Measurements from ENCODE around the gene SSBP2. TPM values are rescaled to one million over a fixed set of nuclear protein-coding genes. Genes with fewer than 3 reads are reported as not detected.

The SSBP2 gene
- total RNA-seq, 4 donors from 2014 or later: 10.9 to 22.3 (median 14.9) TPM

DNA sequence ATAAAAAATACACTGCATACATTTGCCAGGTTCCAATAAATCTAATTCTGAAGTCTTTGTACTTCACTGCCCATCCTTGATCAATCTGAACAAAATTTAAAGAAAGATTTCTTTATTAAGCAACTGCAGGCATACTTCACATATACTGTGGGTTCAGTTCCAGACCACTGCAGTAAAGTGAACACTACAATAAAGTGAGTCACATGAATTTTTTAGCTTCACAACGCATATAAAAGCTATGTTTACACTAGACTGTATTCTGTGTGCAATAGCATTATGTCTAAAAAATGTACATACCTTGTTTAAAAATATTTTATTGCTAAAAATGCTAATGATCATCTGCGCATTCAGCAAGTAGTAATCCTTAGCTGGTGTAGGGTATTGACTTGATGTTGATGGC lies 52.1 kb downstream of the SSBP2 start:
- TF ChIP-seq, protein P1, sequence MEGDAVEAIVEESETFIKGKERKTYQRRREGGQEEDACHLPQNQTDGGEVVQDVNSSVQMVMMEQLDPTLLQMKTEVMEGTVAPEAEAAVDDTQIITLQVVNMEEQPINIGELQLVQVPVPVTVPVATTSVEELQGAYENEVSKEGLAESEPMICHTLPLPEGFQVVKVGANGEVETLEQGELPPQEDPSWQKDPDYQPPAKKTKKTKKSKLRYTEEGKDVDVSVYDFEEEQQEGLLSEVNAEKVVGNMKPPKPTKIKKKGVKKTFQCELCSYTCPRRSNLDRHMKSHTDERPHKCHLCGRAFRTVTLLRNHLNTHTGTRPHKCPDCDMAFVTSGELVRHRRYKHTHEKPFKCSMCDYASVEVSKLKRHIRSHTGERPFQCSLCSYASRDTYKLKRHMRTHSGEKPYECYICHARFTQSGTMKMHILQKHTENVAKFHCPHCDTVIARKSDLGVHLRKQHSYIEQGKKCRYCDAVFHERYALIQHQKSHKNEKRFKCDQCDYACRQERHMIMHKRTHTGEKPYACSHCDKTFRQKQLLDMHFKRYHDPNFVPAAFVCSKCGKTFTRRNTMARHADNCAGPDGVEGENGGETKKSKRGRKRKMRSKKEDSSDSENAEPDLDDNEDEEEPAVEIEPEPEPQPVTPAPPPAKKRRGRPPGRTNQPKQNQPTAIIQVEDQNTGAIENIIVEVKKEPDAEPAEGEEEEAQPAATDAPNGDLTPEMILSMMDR (IDR thresholded peaks at IDR 0.05): no peak
- no peak for TF ChIP-seq POLR2A (IDR thresholded peaks at IDR 0.05)
- Histone ChIP-seq H3K27me3 (no peaks in the 10 kb centered on the region), H3K9me3 (no peaks in the 10 kb centered on the region), H3K4me3 (no peak overlapping the region), H3K36me3 (no peaks in the 10 kb centered on the region), H3K4me1 (no peaks in the 10 kb centered on the region), H3K27ac (no peak overlapping the region)
- DNase-seq: no peak

DNA sequence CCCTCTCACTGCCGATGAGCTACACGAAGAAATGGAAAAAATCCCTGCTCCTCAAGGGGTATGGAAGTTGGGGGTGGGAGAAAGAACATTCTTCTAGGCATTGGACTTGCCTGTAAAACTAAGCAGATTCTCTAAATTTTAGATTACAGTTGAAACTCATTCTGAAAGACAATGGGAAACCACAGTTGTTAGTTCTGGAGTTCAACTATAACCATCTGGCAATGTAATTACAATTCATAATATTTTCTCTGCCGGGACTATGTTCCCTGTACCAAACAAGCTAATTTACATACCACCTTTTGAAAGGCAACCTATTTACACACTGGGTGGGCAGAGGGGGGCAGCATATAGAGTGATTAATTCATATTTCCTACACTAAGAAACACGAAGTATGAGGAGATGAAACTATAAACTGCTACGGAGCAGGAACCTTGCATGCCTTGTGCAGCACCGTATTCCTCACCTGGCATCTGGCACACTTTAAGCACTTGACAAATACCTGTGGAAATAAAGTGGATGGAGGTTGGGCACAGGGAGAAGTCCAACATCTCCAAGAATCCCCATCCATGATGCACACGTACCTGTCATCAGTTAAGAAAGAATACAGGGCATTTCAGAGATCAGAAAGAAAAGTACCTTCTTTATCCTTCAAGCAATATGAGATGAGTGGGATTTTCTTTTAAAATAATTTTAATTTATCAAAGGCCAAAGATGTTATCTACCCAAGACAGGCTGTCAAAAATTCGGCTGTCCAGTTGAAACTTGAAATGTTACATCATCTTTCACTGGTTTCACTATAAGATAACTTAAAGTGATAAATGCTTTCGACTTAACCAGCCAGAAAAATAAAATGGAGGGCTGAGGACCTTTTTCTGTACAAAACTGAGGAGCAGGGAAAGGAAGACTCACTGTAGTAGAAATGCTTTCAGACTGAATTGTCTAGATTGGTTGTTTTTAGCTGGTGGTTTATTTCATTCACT lies 54.2 kb downstream of the SSBP2 start:
- Histone ChIP-seq H3K4me3 (no peak overlapping the region), H3K27me3 (no peaks in the 10 kb centered on the region), H3K4me1 (no peaks in the 10 kb centered on the region), H3K27ac (no peak overlapping the region), H3K9me3 (no peaks in the 10 kb centered on the region), H3K36me3 (no peaks in the 10 kb centered on the region)
- DNase-seq: no peak
- TF ChIP-seq, protein P1 (IDR thresholded peaks at IDR 0.05): no peak
- TF ChIP-seq POLR2A (IDR thresholded peaks at IDR 0.05): no peak

DNA sequence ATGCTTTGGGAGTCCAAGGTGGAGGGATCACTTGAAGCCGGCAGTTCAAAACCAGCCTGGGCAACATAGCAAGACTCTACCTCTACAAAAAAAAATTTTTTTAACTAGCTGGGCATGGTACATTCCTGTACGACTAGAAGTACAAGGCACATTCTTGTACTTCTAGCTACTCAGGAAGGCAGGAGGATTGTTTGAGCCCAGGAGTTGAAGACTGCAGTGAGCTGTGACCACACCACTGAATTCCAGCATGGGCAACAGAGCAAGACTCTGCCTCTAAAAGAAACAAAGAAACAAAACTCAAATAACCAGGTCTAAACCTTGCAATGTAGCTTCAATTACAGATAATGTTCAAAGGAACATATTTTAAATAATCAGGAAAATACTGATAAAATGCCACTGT lies 56.2 kb downstream of the SSBP2 start:
- H3K4me1 ChIP-seq: no peaks in the 10 kb centered on the region
- H3K36me3 ChIP-seq: no peaks in the 10 kb centered on the region
- DNase-seq: no peak
- H3K27me3 ChIP-seq: no peaks in the 10 kb centered on the region
- H3K9me3 ChIP-seq: no peaks in the 10 kb centered on the region
- H3K4me3 ChIP-seq: no peak overlapping the region
- H3K27ac ChIP-seq: no peak overlapping the region
- no peak for TF ChIP-seq POLR2A (IDR thresholded peaks at IDR 0.05)
- TF ChIP-seq, protein P1 (IDR thresholded peaks at IDR 0.05): no peak

DNA sequence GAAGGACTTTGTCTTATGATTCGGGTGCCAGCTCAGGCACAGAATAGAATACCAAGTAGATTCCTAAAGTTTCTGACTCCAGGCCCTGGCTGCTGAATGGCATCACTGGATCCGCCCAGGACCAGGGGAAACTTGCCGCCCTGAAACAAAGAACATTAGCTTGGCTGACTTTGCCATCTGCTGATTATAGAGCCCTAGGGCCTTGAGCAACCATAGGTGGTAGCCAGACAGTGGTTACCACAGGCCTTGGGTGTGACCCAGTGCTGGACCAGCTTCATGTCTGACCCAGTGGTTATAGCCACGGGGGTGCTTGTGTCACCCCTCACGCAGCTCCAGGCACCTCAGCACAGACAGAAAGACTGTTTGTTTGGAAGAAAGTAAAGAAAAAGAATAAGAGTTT lies 62.7 kb downstream of the SSBP2 start:
- Histone ChIP-seq H3K9me3 (no peaks in the 10 kb centered on the region), H3K27me3 (no peaks in the 10 kb centered on the region), H3K36me3 (no peaks in the 10 kb centered on the region), H3K4me1 (no peaks in the 10 kb centered on the region), H3K27ac (no peak overlapping the region), H3K4me3 (no peak overlapping the region)
- DNase-seq: no peak
- TF ChIP-seq POLR2A (IDR thresholded peaks at IDR 0.05): no peak
- TF ChIP-seq, protein P1 (IDR thresholded peaks at IDR 0.05): no peak

DNA sequence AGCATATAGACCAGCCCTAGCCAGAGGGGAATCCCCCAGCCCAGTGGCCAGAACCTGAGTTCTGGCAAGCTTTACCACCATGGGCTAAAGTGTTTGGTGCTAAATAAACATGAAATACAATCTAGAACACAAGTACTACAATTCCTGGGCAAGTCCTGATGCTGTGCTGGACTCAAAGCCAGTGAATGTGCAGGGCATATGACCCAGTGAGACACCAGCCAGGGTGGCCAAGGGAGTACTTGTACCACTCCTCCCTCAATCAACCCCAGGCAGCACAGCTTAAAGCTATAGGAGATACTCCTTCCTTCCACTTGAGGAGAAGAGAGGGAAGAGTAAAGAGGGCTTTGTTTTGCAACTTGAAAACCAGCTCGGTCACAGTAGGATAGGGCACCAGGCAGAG lies 63.6 kb downstream of the SSBP2 start:
- Histone ChIP-seq H3K36me3 (no peaks in the 10 kb centered on the region), H3K27ac (no peak overlapping the region), H3K4me1 (no peaks in the 10 kb centered on the region), H3K4me3 (no peak overlapping the region), H3K9me3 (no peaks in the 10 kb centered on the region), H3K27me3 (no peaks in the 10 kb centered on the region)
- no peak for DNase-seq
- TF ChIP-seq, protein P1 (IDR thresholded peaks at IDR 0.05): no peak
- TF ChIP-seq POLR2A (IDR thresholded peaks at IDR 0.05): no peak

Measured in Peyer's patch (tissue), 4 donors.